ENCODE measurements around the gene TMEM52. TPM values are rescaled to one million over a fixed set of nuclear protein-coding genes. Genes with fewer than 3 reads are reported as not detected.

Gene TMEM52
- total and polyA plus RNA-seq, 2 experiments from 2014 or later, result 4.2 to 7.1 TPM

DNA sequence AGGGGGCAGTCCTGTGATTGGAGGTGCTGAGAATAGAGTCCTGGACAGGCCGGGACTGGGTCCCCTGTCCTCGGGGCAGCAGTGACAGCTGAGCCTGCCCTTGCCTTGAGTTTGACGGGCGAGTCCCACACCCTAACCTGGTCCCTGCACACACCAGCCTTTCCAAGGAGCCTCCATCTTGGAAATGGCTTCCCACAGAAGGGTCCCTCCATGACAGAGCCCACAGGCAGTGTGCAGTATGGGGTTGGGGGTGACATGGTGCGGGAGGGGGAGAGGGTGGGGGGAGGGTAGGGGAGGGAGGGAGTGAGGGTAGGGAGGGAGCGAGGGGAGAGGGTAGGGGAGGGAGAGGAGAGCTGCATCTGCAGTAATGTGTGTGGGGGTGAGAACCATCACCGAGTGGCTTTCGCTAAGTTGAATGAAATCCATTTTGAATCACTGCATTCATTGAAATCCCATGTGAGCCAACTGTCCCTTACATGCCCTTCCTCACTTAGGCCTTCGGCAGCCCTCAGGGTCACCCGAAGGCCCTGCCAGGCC lies 10.1 kb upstream of the TMEM52 start:
- Histone ChIP-seq H3K9me3 (ENCODE audit: low read depth) (no peaks in the 10 kb centered on the region), H3K4me1 (ENCODE audit: low read depth) (no peaks in the 10 kb centered on the region), H3K27ac (no peak overlapping the region), H3K36me3 (no peaks in the 10 kb centered on the region), H3K27me3 (no peaks in the 10 kb centered on the region), H3K4me3 (no peak overlapping the region)
- TF ChIP-seq CTCF (IDR thresholded peaks at IDR 0.05; ENCODE audit: low read depth, low read length), result no peak
- no peak for DNase-seq (ENCODE audit: low read depth in 1 of 2, low spot score in 1 of 2)

GRCh38 chr1:1928231-1929101 lies 9.4 kb upstream of the TMEM52 start:
- no peak for TF ChIP-seq CTCF (IDR thresholded peaks at IDR 0.05; ENCODE audit: low read depth, low read length)
- DNase-seq (ENCODE audit: low read depth in 1 of 2, low spot score in 1 of 2), result no peak
- no peak overlapping the region for H3K4me3 ChIP-seq
- no peaks in the 10 kb centered on the region for H3K4me1 ChIP-seq (ENCODE audit: low read depth)
- no peaks in the 10 kb centered on the region for H3K27me3 ChIP-seq
- no peaks in the 10 kb centered on the region for H3K9me3 ChIP-seq (ENCODE audit: low read depth)
- H3K36me3 ChIP-seq, result no peaks in the 10 kb centered on the region
- H3K27ac ChIP-seq, result no peak overlapping the region

DNA sequence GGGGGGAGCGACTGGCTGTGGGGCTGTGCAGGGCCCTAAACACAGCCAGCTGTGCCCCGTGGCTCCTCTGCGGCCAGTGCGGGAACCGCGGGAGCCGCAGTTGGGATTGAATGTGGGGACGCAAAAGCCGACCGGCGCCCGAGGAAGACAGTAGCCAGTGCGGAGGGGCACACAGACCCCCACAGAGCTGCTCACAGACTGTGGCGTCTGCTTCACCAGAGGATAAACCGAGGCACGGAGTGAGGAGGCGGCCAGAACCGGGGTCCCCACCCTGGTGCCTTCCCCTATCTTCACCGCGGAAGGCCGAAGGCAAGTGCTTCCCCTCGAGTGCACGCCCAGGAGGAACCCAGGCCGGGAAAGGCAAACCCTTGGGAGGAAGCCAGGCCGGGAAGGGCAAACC lies 8.7 kb upstream of the TMEM52 start:
- no peak for TF ChIP-seq CTCF (IDR thresholded peaks at IDR 0.05; ENCODE audit: low read depth, low read length)
- Histone ChIP-seq H3K27ac (no peak overlapping the region), H3K4me3 (no peak overlapping the region), H3K4me1 (ENCODE audit: low read depth) (peaks cover 2% of the 10 kb centered on the region), H3K9me3 (ENCODE audit: low read depth) (no peaks in the 10 kb centered on the region), H3K27me3 (no peaks in the 10 kb centered on the region), H3K36me3 (no peaks in the 10 kb centered on the region)
- no peak for DNase-seq (ENCODE audit: low read depth in 1 of 2, low spot score in 1 of 2)

DNA sequence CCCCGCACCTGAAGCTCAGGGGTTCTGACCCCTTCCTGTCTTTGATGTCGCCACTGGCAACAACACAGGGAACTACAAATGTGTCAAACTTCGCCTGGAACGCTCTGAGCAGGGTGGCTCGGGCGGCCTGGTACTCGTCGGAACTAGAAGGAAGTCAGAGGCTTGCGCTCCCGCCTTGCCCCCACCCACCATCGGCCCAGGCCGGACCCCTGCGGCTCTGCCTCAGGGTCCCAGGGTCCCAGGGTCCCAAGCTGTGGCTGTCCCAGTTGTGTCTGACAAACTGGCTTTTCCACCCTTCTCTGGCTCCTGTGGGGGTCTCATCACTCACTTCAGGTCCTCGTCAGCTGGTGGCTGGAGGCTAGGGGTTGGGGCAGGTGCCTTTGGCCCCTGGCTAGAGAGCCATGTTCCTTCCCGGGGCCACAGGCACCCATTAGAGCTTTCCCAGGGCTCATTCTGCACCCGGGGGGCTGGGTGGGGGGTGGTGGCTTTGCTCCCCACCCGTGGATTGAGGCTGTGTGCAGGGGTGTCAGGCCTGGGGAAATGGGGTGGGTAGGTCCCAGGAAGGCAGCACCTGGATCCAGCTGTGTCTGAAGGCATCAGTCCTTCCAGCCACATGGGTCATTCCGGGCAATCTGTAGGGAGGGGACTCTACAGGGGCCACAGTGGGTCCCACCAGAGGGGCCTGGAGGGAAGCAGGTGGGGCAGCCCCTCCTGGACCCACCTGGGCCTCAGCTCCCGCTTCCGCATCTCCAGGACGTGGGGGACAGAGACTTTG lies 8.0 kb upstream of the TMEM52 start:
- no peak for TF ChIP-seq CTCF (IDR thresholded peaks at IDR 0.05; ENCODE audit: low read depth, low read length)

GRCh38 chr1:1926346-1926811 lies 7.3 kb upstream of the TMEM52 start:
- no peak overlapping the region for H3K27ac ChIP-seq
- no peaks in the 10 kb centered on the region for H3K27me3 ChIP-seq
- no peak for DNase-seq (ENCODE audit: low read depth in 1 of 2, low spot score in 1 of 2)
- peaks cover 2% of the 10 kb centered on the region for H3K4me1 ChIP-seq (ENCODE audit: low read depth)
- no peaks in the 10 kb centered on the region for H3K9me3 ChIP-seq (ENCODE audit: low read depth)
- H3K36me3 ChIP-seq, result no peaks in the 10 kb centered on the region
- H3K4me3 ChIP-seq, result no peak overlapping the region
- TF ChIP-seq CTCF (IDR thresholded peaks at IDR 0.05; ENCODE audit: low read depth, low read length), result no peak

More for the DNA sequence above, 8.0 kb upstream of the TMEM52 start:
- no peak overlapping the region for H3K4me3 ChIP-seq
- no peaks in the 10 kb centered on the region for H3K27me3 ChIP-seq
- H3K9me3 ChIP-seq (ENCODE audit: low read depth), result no peaks in the 10 kb centered on the region
- peaks cover 2% of the 10 kb centered on the region for H3K4me1 ChIP-seq (ENCODE audit: low read depth)
- no peak overlapping the region for H3K27ac ChIP-seq
- H3K36me3 ChIP-seq, result no peaks in the 10 kb centered on the region
- DNase-seq (ENCODE audit: low read depth in 1 of 2, low spot score in 1 of 2), result no peak

Data from cardiac muscle cell (in vitro differentiated cells and primary cell).